Activated T-cell treated with anti-CD3 and anti-CD28 coated beads for 4 hours (primary cell): Measurements from ENCODE around the gene GABRD.

Experiments used
- DNase-seq: peaks from one replicate; pipeline ENCODE4 v3.0.0-alpha.2; 2020

GABRD gene

GRCh38 chr1:2042830-2043773 lies 24.0 kb downstream of the GABRD start:
- DNase-seq: no peak

- DNase-seq: no peak
Observed at GRCh38 chr1:2043886-2044285, 24.7 kb downstream of the GABRD start.

GRCh38 chr1:2044510-2045319 lies 25.6 kb downstream of the GABRD start:
- peak; percentile 77 for DNase-seq

- DNase-seq: no peak
Observed at GRCh38 chr1:2045468-2046173, 26.5 kb downstream of the GABRD start.

GRCh38 chr1:2046174-2046917 lies 27.2 kb downstream of the GABRD start:
- DNase-seq: peak; percentile 17

- no peak for DNase-seq
Observed at GRCh38 chr1:2046953-2047748, 28.0 kb downstream of the GABRD start.

- DNase-seq: no peak
Observed at GRCh38 chr1:2047749-2048729, 28.9 kb downstream of the GABRD start.

GRCh38 chr1:2049225-2049717 lies 30.1 kb downstream of the GABRD start:
- DNase-seq: no peak

- DNase-seq: peak; percentile 91
Observed at GRCh38 chr1:2049718-2050431, 30.7 kb downstream of the GABRD start, which contains the start of gene PRKCZ. Gene PRKCZ, plus strand, starts transcription at chr1:2050411. Its CDS starts 220 bp downstream, at chr1:2050631.

- DNase-seq: no peak
Observed at GRCh38 chr1:2050461-2050792, 31.3 kb downstream of the GABRD start.

GRCh38 chr1:2050793-2051682 lies 31.9 kb downstream of the GABRD start:
- no peak for DNase-seq

GRCh38 chr1:2052054-2052679 lies 33.0 kb downstream of the GABRD start:
- DNase-seq: no peak

GRCh38 chr1:2052756-2053155 lies 33.6 kb downstream of the GABRD start:
- no peak for DNase-seq

GRCh38 chr1:2053217-2053616 lies 34.1 kb downstream of the GABRD start:
- no peak for DNase-seq

GRCh38 chr1:2053784-2054376 lies 34.7 kb downstream of the GABRD start:
- DNase-seq: no peak

GRCh38 chr1:2054560-2054959 lies 35.4 kb downstream of the GABRD start:
- DNase-seq: no peak

- no peak for DNase-seq
Observed at GRCh38 chr1:2055911-2056575, 36.9 kb downstream of the GABRD start.
